Activated naive CD8-positive, alpha-beta T cell treated with anti-CD3 and anti-CD28 coated beads, Interleukin-2, amount 50 U/mL, for 24 hours (primary cell): ENCODE measurements around the gene ANO10.

ENCODE experiments used
- ATAC-seq: fragments of 150-1000 bp; cut with Tn5 transposase; one replicate; pipeline ENCODE4 v1.10.0; 2021
- DNase-seq: peaks from one replicate; pipeline ENCODE4 v3.0.0; 2021
- H3K27ac Mint-ChIP-seq: one replicate; pipeline ENCODE4 v1.8.0; 2021; ENCODE audit warnings: mild to moderate bottlenecking, mixed read lengths
- H3K27me3 Mint-ChIP-seq: one replicate; pipeline ENCODE4 v1.8.0; 2021; ENCODE audit warnings: mixed read lengths
- H3K36me3 Mint-ChIP-seq: one replicate; pipeline ENCODE4 v1.8.0; 2021; ENCODE audit warnings: low read depth, mixed read lengths
- H3K4me1 Mint-ChIP-seq: one replicate; pipeline ENCODE4 v1.8.0; 2021; ENCODE audit warnings: mixed read lengths
- H3K4me3 Mint-ChIP-seq: one replicate; pipeline ENCODE4 v1.8.0; 2021; ENCODE audit warnings: mild to moderate bottlenecking, moderate library complexity, mixed read lengths
- H3K9me3 Mint-ChIP-seq: one replicate; pipeline ENCODE4 v1.8.0; 2021; ENCODE audit warnings: mixed read lengths

The ANO10 gene

GRCh38 chr3:43400781-43401730, 220.8 kb downstream of the ANO10 start:
- Mint-ChIP-seq H3K9me3 (no peaks in the 10 kb centered on the region), H3K27ac (no peak overlapping the region), H3K36me3 (no peaks in the 10 kb centered on the region), H3K4me3 (no peak overlapping the region), H3K27me3 (no peaks in the 10 kb centered on the region), H3K4me1 (peaks cover 3% of the 10 kb centered on the region)
- ATAC-seq, result no peak
- DNase-seq, result no peak

GRCh38 chr3:43400167-43400566, 221.6 kb downstream of the ANO10 start:
- Mint-ChIP-seq H3K4me3 (no peak overlapping the region), H3K27ac (no peak overlapping the region), H3K36me3 (no peaks in the 10 kb centered on the region), H3K9me3 (no peaks in the 10 kb centered on the region), H3K27me3 (no peaks in the 10 kb centered on the region), H3K4me1 (peaks cover 2% of the 10 kb centered on the region)
- ATAC-seq (no peak), DNase-seq (no peak)

GRCh38 chr3:43399034-43399433, 222.8 kb downstream of the ANO10 start:
- DNase-seq (no peak), ATAC-seq (no peak)
- Mint-ChIP-seq H3K4me3 (no peak overlapping the region), H3K27ac (no peak overlapping the region), H3K27me3 (no peaks in the 10 kb centered on the region), H3K9me3 (no peaks in the 10 kb centered on the region), H3K4me1 (peaks cover 4% of the 10 kb centered on the region), H3K36me3 (no peaks in the 10 kb centered on the region)

GRCh38 chr3:43394041-43394554, 227.7 kb downstream of the ANO10 start:
- DNase-seq (no peak), ATAC-seq (no peak)
- H3K4me1 Mint-ChIP-seq, result peaks cover 30% of the 10 kb centered on the region
- no peak overlapping the region for H3K27ac Mint-ChIP-seq
- no peaks in the 10 kb centered on the region for H3K36me3 Mint-ChIP-seq
- no peak overlapping the region for H3K4me3 Mint-ChIP-seq
- H3K9me3 Mint-ChIP-seq, result no peaks in the 10 kb centered on the region
- H3K27me3 Mint-ChIP-seq, result no peaks in the 10 kb centered on the region

- no peak for DNase-seq
- Mint-ChIP-seq H3K4me3 (no peak overlapping the region), H3K9me3 (no peaks in the 10 kb centered on the region), H3K27ac (peak overlapping the region; percentile 39), H3K27me3 (no peaks in the 10 kb centered on the region), H3K36me3 (no peaks in the 10 kb centered on the region), H3K4me1 (peaks cover 44% of the 10 kb centered on the region)
- ATAC-seq, result no peak
Measured at GRCh38 chr3:43391621-43392020, 230.2 kb downstream of the ANO10 start.

- no peak for DNase-seq
- Mint-ChIP-seq H3K27me3 (no peaks in the 10 kb centered on the region), H3K9me3 (peaks cover 2% of the 10 kb centered on the region), H3K27ac (peak overlapping the region; percentile 81), H3K4me3 (peak overlapping the region; percentile 47), H3K36me3 (no peaks in the 10 kb centered on the region), H3K4me1 (peaks cover 44% of the 10 kb centered on the region)
- no peak for ATAC-seq
Measured at GRCh38 chr3:43390255-43390588, 231.6 kb downstream of the ANO10 start.

GRCh38 chr3:43389388-43390254, 232.2 kb downstream of the ANO10 start:
- peak overlapping the region; percentile 81 for H3K27ac Mint-ChIP-seq
- peak; percentile 96 for ATAC-seq
- H3K4me1 Mint-ChIP-seq, result peaks cover 44% of the 10 kb centered on the region
- peak overlapping the region; percentile 47 for H3K4me3 Mint-ChIP-seq
- H3K9me3 Mint-ChIP-seq, result peaks cover 7% of the 10 kb centered on the region
- no peaks in the 10 kb centered on the region for H3K36me3 Mint-ChIP-seq
- no peaks in the 10 kb centered on the region for H3K27me3 Mint-ChIP-seq
- peak; percentile 60 for DNase-seq

- no peaks in the 10 kb centered on the region for H3K27me3 Mint-ChIP-seq
- ATAC-seq (no peak), DNase-seq (no peak)
- H3K4me3 Mint-ChIP-seq, result no peak overlapping the region
- peaks cover 41% of the 10 kb centered on the region for H3K4me1 Mint-ChIP-seq
- H3K27ac Mint-ChIP-seq, result peak overlapping the region; percentile 81
- peaks cover 7% of the 10 kb centered on the region for H3K9me3 Mint-ChIP-seq
- H3K36me3 Mint-ChIP-seq, result no peaks in the 10 kb centered on the region
Measured at GRCh38 chr3:43388915-43389314, 232.9 kb downstream of the ANO10 start.

GRCh38 chr3:43388175-43388574, 233.6 kb downstream of the ANO10 start:
- no peaks in the 10 kb centered on the region for H3K36me3 Mint-ChIP-seq
- H3K27ac Mint-ChIP-seq, result no peak overlapping the region
- H3K4me1 Mint-ChIP-seq, result peaks cover 41% of the 10 kb centered on the region
- H3K4me3 Mint-ChIP-seq, result no peak overlapping the region
- H3K9me3 Mint-ChIP-seq, result peaks cover 7% of the 10 kb centered on the region
- ATAC-seq (no peak), DNase-seq (no peak)
- no peaks in the 10 kb centered on the region for H3K27me3 Mint-ChIP-seq

- no peak overlapping the region for H3K4me3 Mint-ChIP-seq
- H3K4me1 Mint-ChIP-seq, result peaks cover 17% of the 10 kb centered on the region
- no peak for DNase-seq
- no peak for ATAC-seq
- no peak overlapping the region for H3K27ac Mint-ChIP-seq
- no peaks in the 10 kb centered on the region for H3K27me3 Mint-ChIP-seq
- H3K9me3 Mint-ChIP-seq, result peaks cover 11% of the 10 kb centered on the region
- H3K36me3 Mint-ChIP-seq, result peaks cover 2% of the 10 kb centered on the region
Measured at GRCh38 chr3:43379343-43379742, 242.5 kb downstream of the ANO10 start.

- H3K9me3 Mint-ChIP-seq, result peaks cover 11% of the 10 kb centered on the region
- peaks cover 2% of the 10 kb centered on the region for H3K36me3 Mint-ChIP-seq
- DNase-seq, result peak; percentile 70
- no peak overlapping the region for H3K4me3 Mint-ChIP-seq
- no peak overlapping the region for H3K27ac Mint-ChIP-seq
- peak; percentile 82 for ATAC-seq
- H3K4me1 Mint-ChIP-seq, result peaks cover 17% of the 10 kb centered on the region
- H3K27me3 Mint-ChIP-seq, result no peaks in the 10 kb centered on the region
Measured at GRCh38 chr3:43378066-43378935, 243.5 kb downstream of the ANO10 start.

- no peaks in the 10 kb centered on the region for H3K9me3 Mint-ChIP-seq
- ATAC-seq (no peak), DNase-seq (no peak)
- H3K27me3 Mint-ChIP-seq, result no peaks in the 10 kb centered on the region
- peaks cover 15% of the 10 kb centered on the region for H3K4me1 Mint-ChIP-seq
- H3K36me3 Mint-ChIP-seq, result no peaks in the 10 kb centered on the region
- no peak overlapping the region for H3K4me3 Mint-ChIP-seq
- H3K27ac Mint-ChIP-seq, result no peak overlapping the region
Measured at GRCh38 chr3:43373560-43373928, 248.3 kb downstream of the ANO10 start.

GRCh38 chr3:43372809-43373559, 248.8 kb downstream of the ANO10 start:
- no peak for ATAC-seq
- no peaks in the 10 kb centered on the region for H3K27me3 Mint-ChIP-seq
- H3K36me3 Mint-ChIP-seq, result no peaks in the 10 kb centered on the region
- H3K9me3 Mint-ChIP-seq, result no peaks in the 10 kb centered on the region
- no peak overlapping the region for H3K27ac Mint-ChIP-seq
- DNase-seq, result no peak
- peaks cover 10% of the 10 kb centered on the region for H3K4me1 Mint-ChIP-seq
- H3K4me3 Mint-ChIP-seq, result no peak overlapping the region
